Lower lobe of right lung (tissue), 2 donors: ENCODE results near the gene KIAA1755. TPM values are rescaled to one million over a fixed set of nuclear protein-coding genes. Genes with fewer than 3 reads are reported as not detected.
A peak's percentile ranks its signal among the peaks of the same experiment; 100 is the strongest.

ENCODE experiments used
- ATAC-seq, 2 donors: fragments of 200-7000 bp; cut with Tn5 transposase; one replicate each; pipeline ENCODE4 v1.9.1; 2020 to 2022; ENCODE audit warnings: mild to moderate bottlenecking in 2 of 2, moderate library complexity in 2 of 2
- DNase-seq: peaks from one replicate; pipeline ENCODE4 v3.0.0-alpha.2; 2020
- H3K27ac ChIP-seq: fragments of 200-600 bp; one replicate; pipeline ENCODE4 v1.8.0; 2022
- H3K27me3 ChIP-seq: fragments of 200-600 bp; one replicate; pipeline ENCODE4 v1.8.0; 2022; ENCODE audit warnings: low read depth
- H3K36me3 ChIP-seq: fragments of 200-600 bp; one replicate; pipeline ENCODE4 v1.8.0; 2022; ENCODE audit warnings: mild to moderate bottlenecking
- H3K4me1 ChIP-seq: fragments of 200-600 bp; one replicate; pipeline ENCODE4 v1.8.0; 2022
- H3K4me3 ChIP-seq: fragments of 200-600 bp; one replicate; pipeline ENCODE4 v1.8.0; 2022; ENCODE audit warnings: mild to moderate bottlenecking
- H3K9me3 ChIP-seq: fragments of 200-600 bp; one replicate; pipeline ENCODE4 v1.8.0; 2022
- CTCF ChIP-seq: fragments of 200-600 bp; IDR thresholded peaks from one replicate; pipeline ENCODE4 v1.8.0; 2022; ENCODE audit warnings: antibody characterized with exemption, mild to moderate bottlenecking
- intact Hi-C: fragments of 100-400 bp; cut with DNase I; formaldehyde crosslinking; loops from one replicate; pipeline ENCODE4 v1.11.0; 2022
- total RNA-seq: library from RNA; stranded (reverse); fragmentation: NEBNext Ultra II Directional; extraction: Animal tissue kit (Norgen Biotek cat#: 25700); gene quantifications from one replicate; pipeline ENCODE4 v1.2.1, GENCODE V29; 2021
- donor health status: DM: no; HTN: yes; CAD: no; lungs with severe emphysema.

KIAA1755 gene
- total RNA-seq, 1 donor from 2014 or later: 1.3 TPM

GRCh38 chr20:38221119-38221589 is 39.4 kb downstream of the KIAA1755 start:
- ATAC-seq (peak; percentile 83), DNase-seq (peak; percentile 79)
- Histone ChIP-seq H3K36me3 (no peaks in the 10 kb centered on the region), H3K4me1 (no peaks in the 10 kb centered on the region), H3K27me3 (no peaks in the 10 kb centered on the region), H3K9me3 (no peaks in the 10 kb centered on the region), H3K27ac (no peak overlapping the region), H3K4me3 (no peak overlapping the region)
- intact Hi-C loops: loop anchor here (5.0 kb wide), 1 partner anchor 164 kb away; no protein-coding TSS in a partner anchor
- TF ChIP-seq CTCF: peak; percentile 91

DNA sequence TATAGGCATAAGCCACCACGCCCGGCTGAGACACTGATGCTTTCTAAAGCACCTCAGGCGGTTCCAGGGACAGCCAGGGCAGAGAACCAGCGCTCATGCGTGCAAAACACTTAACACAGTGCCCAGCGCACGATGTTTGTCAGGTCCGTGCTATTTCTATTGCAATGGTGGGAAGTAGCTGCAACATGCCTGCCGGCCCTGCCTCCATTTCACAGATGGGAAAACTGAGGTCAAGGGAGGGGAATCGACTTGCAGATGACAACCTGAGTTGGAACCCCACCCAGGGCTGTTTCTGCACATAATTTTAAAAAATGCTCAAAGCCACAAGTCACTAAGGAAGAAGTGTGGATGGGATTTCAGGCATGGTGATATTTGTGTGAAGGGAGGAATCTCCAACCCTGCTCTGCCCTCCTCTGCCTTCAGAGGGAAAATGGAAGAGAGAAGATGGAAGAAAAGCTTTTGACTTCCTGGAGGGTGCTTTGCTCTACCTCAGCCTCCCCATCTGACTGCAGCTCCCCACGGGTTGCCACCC is 39.9 kb downstream of the KIAA1755 start:
- no peak for TF ChIP-seq CTCF
- intact Hi-C loops: loop anchor here (5.0 kb wide), 1 partner anchor 163 kb away; no protein-coding TSS in a partner anchor

GRCh38 chr20:38219006-38219950 is 41.3 kb downstream of the KIAA1755 start:
- no peaks in the 10 kb centered on the region for H3K27me3 ChIP-seq
- no peaks in the 10 kb centered on the region for H3K9me3 ChIP-seq
- no peak for TF ChIP-seq CTCF
- no peak overlapping the region for H3K27ac ChIP-seq
- no peaks in the 10 kb centered on the region for H3K4me1 ChIP-seq
- no peak overlapping the region for H3K4me3 ChIP-seq
- ATAC-seq (no peak), DNase-seq (no peak)
- intact Hi-C loops: no loop called here
- H3K36me3 ChIP-seq: no peaks in the 10 kb centered on the region

More for the DNA sequence above, 39.9 kb downstream of the KIAA1755 start:
- no peak overlapping the region for H3K27ac ChIP-seq
- H3K9me3 ChIP-seq: no peaks in the 10 kb centered on the region
- no peaks in the 10 kb centered on the region for H3K36me3 ChIP-seq
- no peak overlapping the region for H3K4me3 ChIP-seq
- ATAC-seq: no peak
- no peak for DNase-seq
- no peaks in the 10 kb centered on the region for H3K27me3 ChIP-seq
- H3K4me1 ChIP-seq: no peaks in the 10 kb centered on the region

DNA sequence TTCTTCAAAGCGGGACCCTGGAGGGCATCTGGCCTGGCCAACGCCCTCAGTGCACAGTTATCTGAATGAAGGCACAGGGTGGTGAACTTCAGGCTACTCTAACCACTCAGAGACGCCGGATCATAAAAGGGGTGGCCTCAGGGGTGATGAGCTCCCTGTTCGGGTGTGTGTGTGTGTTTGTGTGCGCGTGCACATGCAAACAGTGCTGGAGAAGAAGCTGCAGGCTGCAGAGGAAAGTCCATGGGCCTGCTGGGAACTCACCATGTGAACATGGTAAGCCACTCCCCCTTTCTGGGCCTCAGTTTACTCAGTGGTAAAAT is 42.0 kb downstream of the KIAA1755 start:
- H3K27ac ChIP-seq: no peak overlapping the region
- intact Hi-C loops: no loop called here
- H3K36me3 ChIP-seq: no peaks in the 10 kb centered on the region
- H3K4me3 ChIP-seq: no peak overlapping the region
- no peaks in the 10 kb centered on the region for H3K27me3 ChIP-seq
- no peaks in the 10 kb centered on the region for H3K9me3 ChIP-seq
- DNase-seq (no peak), ATAC-seq (no peak)
- no peaks in the 10 kb centered on the region for H3K4me1 ChIP-seq
- no peak for TF ChIP-seq CTCF

DNA sequence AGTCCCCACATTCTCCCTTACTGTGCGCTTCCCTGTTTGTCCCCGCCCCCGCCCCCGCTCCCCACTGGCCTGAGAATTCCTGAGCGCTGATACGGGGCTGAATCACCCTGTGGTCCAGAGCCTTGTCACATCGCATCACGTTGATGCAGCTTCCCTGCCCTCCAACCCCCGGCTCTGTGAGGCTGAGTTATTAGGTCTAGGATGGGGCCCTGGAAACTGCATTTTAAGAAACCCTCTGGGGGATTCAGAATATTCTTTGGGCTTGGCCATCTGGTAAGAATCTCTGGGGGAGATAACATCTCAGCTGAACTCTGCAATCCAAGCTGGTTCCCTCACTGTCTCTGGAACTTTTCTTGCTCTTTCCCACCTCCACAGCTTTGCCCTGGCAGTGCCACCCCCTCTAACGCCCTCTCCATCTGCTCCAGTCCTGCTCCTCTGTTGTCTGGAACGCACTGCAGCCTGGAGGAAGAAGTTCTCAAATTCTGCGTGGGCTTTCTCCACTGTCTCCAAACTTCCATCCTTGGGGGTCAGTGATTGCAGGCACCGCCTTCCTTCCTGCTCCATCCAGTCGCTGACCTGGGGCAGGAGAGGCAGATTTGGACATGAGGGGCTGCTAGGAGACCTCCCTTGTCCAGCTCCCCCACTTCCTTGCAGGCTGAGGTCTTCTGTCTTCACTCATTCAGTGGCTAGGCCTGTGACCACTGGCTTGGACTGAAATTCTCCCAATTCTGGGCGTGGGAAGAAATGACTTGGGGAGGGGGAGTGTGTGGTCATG is 42.6 kb downstream of the KIAA1755 start:
- no peaks in the 10 kb centered on the region for H3K36me3 ChIP-seq
- H3K4me3 ChIP-seq: no peak overlapping the region
- H3K27me3 ChIP-seq: no peaks in the 10 kb centered on the region
- H3K27ac ChIP-seq: no peak overlapping the region
- H3K9me3 ChIP-seq: no peaks in the 10 kb centered on the region
- ATAC-seq (no peak), DNase-seq (no peak)
- intact Hi-C loops: no loop called here
- no peak for TF ChIP-seq CTCF
- no peaks in the 10 kb centered on the region for H3K4me1 ChIP-seq
